Measurements from ENCODE around the gene AP3B1. TPM values are rescaled to one million over a fixed set of nuclear protein-coding genes. Genes with fewer than 3 reads are reported as not detected.

The AP3B1 gene
- total and polyA plus RNA-seq, 2 donors (not counting 1 experiment from before 2014, with no cell fraction given), result 26.8 to 58.9 TPM

- Histone ChIP-seq H3K9ac (ENCODE audit: low read length) (no peak overlapping the region), H2AFZ (ENCODE audit: insufficient read depth, low read depth, low read length, poor library complexity, severe bottlenecking) (no peak overlapping the region), H3K4me3 (ENCODE audit: control extremely low read depth in 1 of 5, extremely low read depth in 1 of 5, insufficient read depth in 1 of 5, low read depth in 2 of 5, low read length in 4 of 5) (no peak overlapping the region), H3K9me3 (ENCODE audit: control extremely low read depth in 1 of 3, control insufficient read depth in 2 of 3, insufficient read depth in 1 of 3, low read length in 2 of 3) (no peaks in the 10 kb centered on the region), H3K36me3 (replicated peaks in 1 of 2; ENCODE audit: control extremely low read depth in 1 of 2, control insufficient read depth in 1 of 2, extremely low read depth in 1 of 2, insufficient read depth in 2 of 2, low read length in 1 of 2) (peaks cover 0 to 4% of the 10 kb centered on the region in 2 experiments), H4K20me1 (ENCODE audit: control insufficient read depth, insufficient read depth, low read length, poor library complexity, severe bottlenecking) (peaks cover 37% of the 10 kb centered on the region), H3K27me3 (replicated peaks in 1 of 4; ENCODE audit: control extremely low read depth in 1 of 4, control insufficient read depth in 3 of 4, insufficient read depth in 4 of 4, low read length in 3 of 4) (no peaks in the 10 kb centered on the region), H3K4me2 (replicated peaks; ENCODE audit: low read depth, low read length, poor library complexity, severe bottlenecking) (no peak overlapping the region), H3K4me1 (ENCODE audit: control insufficient read depth in 2 of 2, insufficient read depth in 2 of 2, low read length in 2 of 2) (no peaks in the 10 kb centered on the region), H3K79me2 (ENCODE audit: control insufficient read depth, insufficient read depth, low read length) (peaks cover 85% of the 10 kb centered on the region), H3K27ac (ENCODE audit: low read length in 2 of 2) (no peak overlapping the region)
- Mint-ChIP-seq H3K27ac (no peak overlapping the region), H3K4me3 (no peak overlapping the region), H3K27me3 (no peaks in the 10 kb centered on the region), H3K4me1 (peaks cover 14% of the 10 kb centered on the region), H3K9me3 (ENCODE audit: insufficient read depth) (no peaks in the 10 kb centered on the region)
- POLR2A ChIA-PET, result no interaction called here
- CTCF ChIA-PET, result no interaction called here
- ATAC-seq (ENCODE audit: low read depth) (no peak), DNase-seq (no peak)
- TF ChIP-seq, protein P1, sequence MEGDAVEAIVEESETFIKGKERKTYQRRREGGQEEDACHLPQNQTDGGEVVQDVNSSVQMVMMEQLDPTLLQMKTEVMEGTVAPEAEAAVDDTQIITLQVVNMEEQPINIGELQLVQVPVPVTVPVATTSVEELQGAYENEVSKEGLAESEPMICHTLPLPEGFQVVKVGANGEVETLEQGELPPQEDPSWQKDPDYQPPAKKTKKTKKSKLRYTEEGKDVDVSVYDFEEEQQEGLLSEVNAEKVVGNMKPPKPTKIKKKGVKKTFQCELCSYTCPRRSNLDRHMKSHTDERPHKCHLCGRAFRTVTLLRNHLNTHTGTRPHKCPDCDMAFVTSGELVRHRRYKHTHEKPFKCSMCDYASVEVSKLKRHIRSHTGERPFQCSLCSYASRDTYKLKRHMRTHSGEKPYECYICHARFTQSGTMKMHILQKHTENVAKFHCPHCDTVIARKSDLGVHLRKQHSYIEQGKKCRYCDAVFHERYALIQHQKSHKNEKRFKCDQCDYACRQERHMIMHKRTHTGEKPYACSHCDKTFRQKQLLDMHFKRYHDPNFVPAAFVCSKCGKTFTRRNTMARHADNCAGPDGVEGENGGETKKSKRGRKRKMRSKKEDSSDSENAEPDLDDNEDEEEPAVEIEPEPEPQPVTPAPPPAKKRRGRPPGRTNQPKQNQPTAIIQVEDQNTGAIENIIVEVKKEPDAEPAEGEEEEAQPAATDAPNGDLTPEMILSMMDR (IDR thresholded peaks at IDR 0.05), result no peak
- TF ChIP-seq EZH2 (IDR thresholded peaks at IDR 0.05; ENCODE audit: borderline replicate concordance, insufficient read depth, low read depth, low read length, poor library complexity, severe bottlenecking), result no peak
- WGBS (ENCODE audit: insufficient coverage), result no CpG with 5 or more reads among the region's 5 CpGs
- intact Hi-C loops (cut with micrococcal nuclease), result no loop called here
Observed at GRCh38 chr5:78279194-78279593, 15.3 kb downstream of the AP3B1 start.

DNA sequence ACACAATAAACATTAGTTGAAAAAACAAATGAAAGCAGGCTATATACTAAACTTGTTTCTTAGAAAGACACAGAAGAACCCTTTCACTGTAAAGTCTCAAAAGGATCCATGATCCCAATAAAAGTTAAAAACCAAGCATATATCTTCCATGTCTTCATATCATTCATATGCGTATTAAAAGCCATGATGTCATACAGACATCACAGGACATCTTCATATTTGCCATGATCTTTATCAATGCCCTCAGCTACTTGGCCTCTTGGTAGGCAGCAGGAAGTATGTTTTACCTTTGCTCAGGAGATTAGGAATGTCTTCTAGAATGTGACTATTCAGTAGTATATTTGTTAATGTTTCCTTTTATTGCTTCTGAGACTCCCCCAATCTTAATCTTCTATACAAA lies 16.8 kb downstream of the AP3B1 start:
- Histone ChIP-seq H3K27ac (ENCODE audit: low read length in 2 of 2) (no peak overlapping the region), H3K4me3 (ENCODE audit: control extremely low read depth in 1 of 5, extremely low read depth in 1 of 5, insufficient read depth in 1 of 5, low read depth in 2 of 5, low read length in 4 of 5) (no peak overlapping the region), H3K79me2 (ENCODE audit: control insufficient read depth, insufficient read depth, low read length) (peaks cover 85% of the 10 kb centered on the region), H3K9me3 (ENCODE audit: control extremely low read depth in 1 of 3, control insufficient read depth in 2 of 3, insufficient read depth in 1 of 3, low read length in 2 of 3) (no peaks in the 10 kb centered on the region), H3K36me3 (replicated peaks in 1 of 2; ENCODE audit: control extremely low read depth in 1 of 2, control insufficient read depth in 1 of 2, extremely low read depth in 1 of 2, insufficient read depth in 2 of 2, low read length in 1 of 2) (peaks cover 0 to 4% of the 10 kb centered on the region in 2 experiments), H4K20me1 (ENCODE audit: control insufficient read depth, insufficient read depth, low read length, poor library complexity, severe bottlenecking) (peaks cover 38% of the 10 kb centered on the region), H2AFZ (ENCODE audit: insufficient read depth, low read depth, low read length, poor library complexity, severe bottlenecking) (no peak overlapping the region), H3K27me3 (replicated peaks in 1 of 4; ENCODE audit: control extremely low read depth in 1 of 4, control insufficient read depth in 3 of 4, insufficient read depth in 4 of 4, low read length in 3 of 4) (no peaks in the 10 kb centered on the region), H3K4me2 (replicated peaks; ENCODE audit: low read depth, low read length, poor library complexity, severe bottlenecking) (no peak overlapping the region), H3K4me1 (ENCODE audit: control insufficient read depth in 2 of 2, insufficient read depth in 2 of 2, low read length in 2 of 2) (no peaks in the 10 kb centered on the region), H3K9ac (ENCODE audit: low read length) (no peak overlapping the region)
- H3K4me3 Mint-ChIP-seq, result no peak overlapping the region
- ChIA-PET POLR2A (no interaction called here), CTCF (interaction anchor here (1.9 kb wide), 1 partner anchor 10 kb away, joined by 8 read pairs; no protein-coding TSS in a partner anchor)
- no peak for DNase-seq
- H3K9me3 Mint-ChIP-seq (ENCODE audit: insufficient read depth), result no peaks in the 10 kb centered on the region
- H3K27ac Mint-ChIP-seq, result no peak overlapping the region
- peaks cover 10% of the 10 kb centered on the region for H3K4me1 Mint-ChIP-seq
- TF ChIP-seq, protein P1 (IDR thresholded peaks at IDR 0.05), result no peak
- TF ChIP-seq EZH2 (IDR thresholded peaks at IDR 0.05; ENCODE audit: borderline replicate concordance, insufficient read depth, low read depth, low read length, poor library complexity, severe bottlenecking), result no peak
- intact Hi-C loops (cut with micrococcal nuclease), result no loop called here
- WGBS (ENCODE audit: insufficient coverage), result 100% methylated on average over 1 of the region's 1 CpG
- no peak for ATAC-seq (ENCODE audit: low read depth)
- no peaks in the 10 kb centered on the region for H3K27me3 Mint-ChIP-seq
